Endothelial cell of umbilical vein (primary cell): ENCODE data around the gene FOXS1.

ENCODE experiments used
- EZH2 ChIP-seq: IDR thresholded peaks from 2 replicates; pipeline ENCODE4 v1.6.1; 2012; ENCODE audit warnings: borderline replicate concordance, low read depth, mild to moderate bottlenecking, moderate library complexity, low read length, inconsistent platforms; ENCODE audit not compliant: severe bottlenecking
- JUN ChIP-seq: IDR thresholded peaks from 2 replicates; pipeline ENCODE4 v1.6.1; 2011; ENCODE audit warnings: borderline replicate concordance, low read depth; ENCODE audit not compliant: insufficient read length, insufficient read depth
- MYC ChIP-seq: IDR thresholded peaks from one replicate; pipeline ENCODE4 v1.6.1; 2011; ENCODE audit warnings: mild to moderate bottlenecking, low read depth, low read length
- POLR2A ChIP-seq: IDR thresholded peaks from 2 replicates; pipeline ENCODE4 v1.6.1; 2012; ENCODE audit warnings: low read depth, mild to moderate bottlenecking, control low read depth, low read length
- POLR2AphosphoS5 ChIP-seq: IDR thresholded peaks from 2 replicates; pipeline ENCODE4 v1.6.1; 2012; ENCODE audit warnings: low read depth, mild to moderate bottlenecking, control low read depth, low read length, moderate library complexity; ENCODE audit not compliant: insufficient read depth
- TF ChIP-seq, protein P1 (sequence below), 2 donors: IDR thresholded peaks; 1 replicate in 1 of 2; 2 replicates in 1 of 2; pipeline ENCODE4 v1.5.1; 2011; ENCODE audit warnings: low read length in 2 of 2, mild to moderate bottlenecking in 2 of 2, moderate library complexity in 2 of 2, control low read depth in 1 of 2, inconsistent platforms in 1 of 2, low read depth in 1 of 2; ENCODE audit not compliant: insufficient read depth in 1 of 2; ENCODE audit errors: extremely low read depth in 1 of 2

DNA sequence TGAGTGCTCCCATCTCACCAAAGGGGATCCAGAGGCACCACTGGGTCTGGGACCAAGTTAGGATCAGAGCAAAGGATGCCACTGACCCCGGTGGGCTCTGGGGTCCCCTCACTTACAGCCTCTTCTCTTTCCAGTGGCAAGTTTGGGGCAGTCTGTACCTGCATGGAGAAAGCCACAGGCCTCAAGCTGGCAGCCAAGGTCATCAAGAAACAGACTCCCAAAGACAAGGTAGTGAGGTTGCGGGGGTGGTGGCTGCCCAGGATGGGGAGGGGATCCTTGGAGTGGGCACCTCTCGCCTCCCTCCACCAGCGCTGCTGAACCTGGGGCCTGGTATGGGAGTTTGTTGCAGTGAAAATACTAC, 21.3 kb downstream of the FOXS1 start:
- TF ChIP-seq POLR2A (no peak), MYC (no peak), POLR2AphosphoS5 (no peak), EZH2 (no peak), JUN (no peak)
- TF ChIP-seq, protein P1, sequence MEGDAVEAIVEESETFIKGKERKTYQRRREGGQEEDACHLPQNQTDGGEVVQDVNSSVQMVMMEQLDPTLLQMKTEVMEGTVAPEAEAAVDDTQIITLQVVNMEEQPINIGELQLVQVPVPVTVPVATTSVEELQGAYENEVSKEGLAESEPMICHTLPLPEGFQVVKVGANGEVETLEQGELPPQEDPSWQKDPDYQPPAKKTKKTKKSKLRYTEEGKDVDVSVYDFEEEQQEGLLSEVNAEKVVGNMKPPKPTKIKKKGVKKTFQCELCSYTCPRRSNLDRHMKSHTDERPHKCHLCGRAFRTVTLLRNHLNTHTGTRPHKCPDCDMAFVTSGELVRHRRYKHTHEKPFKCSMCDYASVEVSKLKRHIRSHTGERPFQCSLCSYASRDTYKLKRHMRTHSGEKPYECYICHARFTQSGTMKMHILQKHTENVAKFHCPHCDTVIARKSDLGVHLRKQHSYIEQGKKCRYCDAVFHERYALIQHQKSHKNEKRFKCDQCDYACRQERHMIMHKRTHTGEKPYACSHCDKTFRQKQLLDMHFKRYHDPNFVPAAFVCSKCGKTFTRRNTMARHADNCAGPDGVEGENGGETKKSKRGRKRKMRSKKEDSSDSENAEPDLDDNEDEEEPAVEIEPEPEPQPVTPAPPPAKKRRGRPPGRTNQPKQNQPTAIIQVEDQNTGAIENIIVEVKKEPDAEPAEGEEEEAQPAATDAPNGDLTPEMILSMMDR (IDR thresholded peaks at IDR 0.05; ENCODE audit: extremely low read depth in 1 of 2, insufficient read depth in 1 of 2, low read depth in 1 of 2, low read length in 2 of 2): no peak
